ENCODE measurements around the gene RIMKLB.

The RIMKLB gene

GRCh38 chr12:8697476-8698131, at the start of gene RIMKLB:
RIMKLB (plus strand) TSS chr12:8697991; CDS start chr12:8713867, 15,876 bp downstream.
- DNase-seq (ENCODE audit: low read depth): peak; percentile 73

GRCh38 chr12:8648576-8649205, 49.1 kb upstream of the RIMKLB start:
- no peak for DNase-seq (ENCODE audit: low read depth)

- DNase-seq (ENCODE audit: low read depth): no peak
Observed at GRCh38 chr12:8655421-8655820, 42.4 kb upstream of the RIMKLB start.

GRCh38 chr12:8658346-8658745, 39.4 kb upstream of the RIMKLB start:
- DNase-seq (ENCODE audit: low read depth): peak; percentile 85

- no peak for DNase-seq (ENCODE audit: low read depth)
Observed at GRCh38 chr12:8661016-8661415, 36.8 kb upstream of the RIMKLB start.

- DNase-seq (ENCODE audit: low read depth): peak; percentile 28
Observed at GRCh38 chr12:8661751-8662150, 36.0 kb upstream of the RIMKLB start.

GRCh38 chr12:8662593-8662992, 35.2 kb upstream of the RIMKLB start, which contains the start of gene MFAP5:
MFAP5 (minus strand) TSS chr12:8662826; CDS start chr12:8662104, 722 bp downstream.
- peak; percentile 88 for DNase-seq (ENCODE audit: low read depth)

GRCh38 chr12:8664228-8664913, 33.4 kb upstream of the RIMKLB start:
- DNase-seq (ENCODE audit: low read depth): no peak

GRCh38 chr12:8665759-8666158, 32.0 kb upstream of the RIMKLB start:
- peak; percentile 75 for DNase-seq (ENCODE audit: low read depth)

GRCh38 chr12:8667270-8667669, 30.5 kb upstream of the RIMKLB start:
- DNase-seq (ENCODE audit: low read depth): no peak

- no peak for DNase-seq (ENCODE audit: low read depth)
Observed at GRCh38 chr12:8668441-8668840, 29.4 kb upstream of the RIMKLB start.

GRCh38 chr12:8672381-8672780, 25.4 kb upstream of the RIMKLB start:
- DNase-seq (ENCODE audit: low read depth): no peak

GRCh38 chr12:8675591-8676036, 22.2 kb upstream of the RIMKLB start:
- DNase-seq (ENCODE audit: low read depth): no peak

- no peak for DNase-seq (ENCODE audit: low read depth)
Observed at GRCh38 chr12:8676651-8677050, 21.1 kb upstream of the RIMKLB start.

- DNase-seq (ENCODE audit: low read depth): no peak
Observed at GRCh38 chr12:8677362-8677761, 20.4 kb upstream of the RIMKLB start.

GRCh38 chr12:8678661-8679111, 19.1 kb upstream of the RIMKLB start:
- peak; percentile 69 for DNase-seq (ENCODE audit: low read depth)

- DNase-seq (ENCODE audit: low read depth): no peak
Observed at GRCh38 chr12:8680533-8680932, 17.3 kb upstream of the RIMKLB start.

GRCh38 chr12:8681129-8681884, 16.5 kb upstream of the RIMKLB start:
- peak; percentile 67 for DNase-seq (ENCODE audit: low read depth)

- DNase-seq (ENCODE audit: low read depth): no peak
Observed at GRCh38 chr12:8685051-8685450, 12.7 kb upstream of the RIMKLB start.

- DNase-seq (ENCODE audit: low read depth): peak; percentile 80
Observed at GRCh38 chr12:8687846-8688601, 9.8 kb upstream of the RIMKLB start.

GRCh38 chr12:8689681-8690080, 8.1 kb upstream of the RIMKLB start:
- DNase-seq (ENCODE audit: low read depth): no peak
